Mucosa of descending colon (tissue), 3 donors: Measurements from ENCODE around the gene FILIP1. TPM values are rescaled to one million over a fixed set of nuclear protein-coding genes. Genes with fewer than 3 reads are reported as not detected.

Experiments
- ATAC-seq: fragments of 200-7000 bp; cut with Tn5 transposase; one replicate; pipeline ENCODE4 v1.9.1; 2020; ENCODE audit warnings: mild to moderate bottlenecking, moderate library complexity
- DNase-seq, 3 donors: peaks; one replicate each; pipeline ENCODE4 v3.0.0-alpha.2; 2020
- H3K36me3 ChIP-seq: fragments of 200-600 bp; one replicate; pipeline ENCODE4 v1.8.0; 2021; ENCODE audit warnings: low read depth, mild to moderate bottlenecking
- H3K4me1 ChIP-seq: fragments of 200-600 bp; one replicate; pipeline ENCODE4 v1.8.0; 2021; ENCODE audit warnings: low read depth, mild to moderate bottlenecking
- H3K4me3 ChIP-seq: fragments of 200-600 bp; one replicate; pipeline ENCODE4 v1.8.0; 2021; ENCODE audit warnings: mild to moderate bottlenecking
- H3K9me3 ChIP-seq: fragments of 200-600 bp; one replicate; pipeline ENCODE4 v1.8.0; 2021; ENCODE audit warnings: mild to moderate bottlenecking
- intact Hi-C, 2 donors: fragments of 100-400 bp; cut with DNase I in 1 of 2; cut with micrococcal nuclease in 1 of 2; formaldehyde crosslinking; loops; one replicate each; pipeline versions ENCODE4 v1.11.0 to v1.11.1; 2022; cut with DNase I, micrococcal nuclease
- total RNA-seq, 3 donors: library from RNA; stranded (reverse); fragmentation: NEBNext Ultra II Directional in 2 of 3; extraction: Animal tissue kit (Norgen Biotek cat#: 25700) in 2 of 3; gene quantifications; one replicate each; pipeline versions ENCODE4 v1.2.1 to v1.2.4, GENCODE V29; 2021 to 2023
- TF ChIP-seq, protein P1 (sequence below): fragments of 200-600 bp; IDR thresholded peaks from one replicate; pipeline ENCODE4 v1.8.0; 2022; ENCODE audit warnings: antibody characterized with exemption, mild to moderate bottlenecking
- donor health status: DM: no; HTN: no; CAD: no; lungs with moderate emphysema.
- donor health status: DM: no; HTN: no; CAD: no.
- donor health status: DM: no; HTN: yes; CAD: no.

The FILIP1 gene
- total RNA-seq, 3 donors from 2014 or later, result 1.0 to 49.8 (median 3.6) TPM

DNA sequence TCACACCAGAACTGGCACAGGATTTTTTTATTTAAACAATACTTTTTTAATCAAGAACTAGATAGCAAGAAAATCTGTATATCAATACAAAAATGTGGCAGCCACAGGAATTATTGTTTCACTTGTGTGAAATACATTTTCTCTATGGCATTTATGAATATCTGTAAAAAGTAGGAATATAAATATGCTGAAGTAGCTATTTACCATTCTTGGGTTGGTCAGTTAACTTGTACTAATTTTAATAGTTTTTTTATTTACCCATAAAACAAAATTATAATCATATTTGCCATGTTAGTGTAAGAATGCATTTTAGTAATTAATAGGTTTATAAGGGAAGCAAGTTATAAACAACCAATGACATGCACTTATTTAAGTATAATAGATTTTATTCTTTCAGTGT lies 177.6 kb downstream of the FILIP1 start:
- intact Hi-C loops, result no loop called here
- Histone ChIP-seq H3K4me3 (no peak overlapping the region), H3K36me3 (no peaks in the 10 kb centered on the region), H3K4me1 (no peaks in the 10 kb centered on the region), H3K9me3 (no peaks in the 10 kb centered on the region)
- TF ChIP-seq, protein P1, sequence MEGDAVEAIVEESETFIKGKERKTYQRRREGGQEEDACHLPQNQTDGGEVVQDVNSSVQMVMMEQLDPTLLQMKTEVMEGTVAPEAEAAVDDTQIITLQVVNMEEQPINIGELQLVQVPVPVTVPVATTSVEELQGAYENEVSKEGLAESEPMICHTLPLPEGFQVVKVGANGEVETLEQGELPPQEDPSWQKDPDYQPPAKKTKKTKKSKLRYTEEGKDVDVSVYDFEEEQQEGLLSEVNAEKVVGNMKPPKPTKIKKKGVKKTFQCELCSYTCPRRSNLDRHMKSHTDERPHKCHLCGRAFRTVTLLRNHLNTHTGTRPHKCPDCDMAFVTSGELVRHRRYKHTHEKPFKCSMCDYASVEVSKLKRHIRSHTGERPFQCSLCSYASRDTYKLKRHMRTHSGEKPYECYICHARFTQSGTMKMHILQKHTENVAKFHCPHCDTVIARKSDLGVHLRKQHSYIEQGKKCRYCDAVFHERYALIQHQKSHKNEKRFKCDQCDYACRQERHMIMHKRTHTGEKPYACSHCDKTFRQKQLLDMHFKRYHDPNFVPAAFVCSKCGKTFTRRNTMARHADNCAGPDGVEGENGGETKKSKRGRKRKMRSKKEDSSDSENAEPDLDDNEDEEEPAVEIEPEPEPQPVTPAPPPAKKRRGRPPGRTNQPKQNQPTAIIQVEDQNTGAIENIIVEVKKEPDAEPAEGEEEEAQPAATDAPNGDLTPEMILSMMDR, result no peak
- ATAC-seq, result no peak
- no peak for DNase-seq

DNA sequence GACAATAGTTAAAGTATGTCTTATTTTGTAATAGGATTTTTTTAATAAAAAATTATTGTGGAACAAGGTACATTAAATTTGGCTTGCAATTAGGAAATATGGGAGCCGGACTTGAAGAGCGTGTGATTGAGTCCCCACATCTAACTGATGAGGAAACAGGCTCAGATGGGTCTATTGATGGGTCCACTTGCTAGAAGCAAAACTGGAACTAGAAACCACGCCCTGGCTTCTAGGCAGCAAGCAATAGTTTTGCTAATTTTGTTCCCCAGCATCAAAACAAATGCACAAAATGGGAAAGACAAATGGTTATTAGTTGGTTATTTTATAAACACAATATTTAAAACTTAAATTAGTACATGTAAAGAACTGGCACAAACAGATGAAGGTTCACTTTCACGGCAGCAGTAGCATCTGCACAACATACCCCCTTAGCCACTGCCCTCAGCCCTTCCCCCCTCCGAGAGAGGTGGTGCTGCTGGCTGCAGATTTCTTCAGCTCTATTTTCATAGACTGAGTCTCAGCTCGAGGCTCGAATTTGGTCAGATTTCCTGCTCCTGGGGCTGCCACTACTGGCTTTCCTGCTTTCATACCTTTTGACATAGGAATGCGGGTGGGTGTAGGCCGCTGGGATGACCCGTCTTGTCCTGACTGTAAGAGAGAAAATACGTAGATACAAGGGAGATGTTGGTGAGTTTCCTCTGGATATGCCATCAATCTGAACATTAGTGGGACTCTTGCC lies 185.2 kb downstream of the FILIP1 start:
- TF ChIP-seq, protein P1, result no peak
- no peak for DNase-seq
- no peaks in the 10 kb centered on the region for H3K36me3 ChIP-seq
- H3K4me3 ChIP-seq, result no peak overlapping the region
- intact Hi-C loops, result no loop called here
- no peaks in the 10 kb centered on the region for H3K9me3 ChIP-seq
- no peaks in the 10 kb centered on the region for H3K4me1 ChIP-seq
- ATAC-seq, result no peak

DNA sequence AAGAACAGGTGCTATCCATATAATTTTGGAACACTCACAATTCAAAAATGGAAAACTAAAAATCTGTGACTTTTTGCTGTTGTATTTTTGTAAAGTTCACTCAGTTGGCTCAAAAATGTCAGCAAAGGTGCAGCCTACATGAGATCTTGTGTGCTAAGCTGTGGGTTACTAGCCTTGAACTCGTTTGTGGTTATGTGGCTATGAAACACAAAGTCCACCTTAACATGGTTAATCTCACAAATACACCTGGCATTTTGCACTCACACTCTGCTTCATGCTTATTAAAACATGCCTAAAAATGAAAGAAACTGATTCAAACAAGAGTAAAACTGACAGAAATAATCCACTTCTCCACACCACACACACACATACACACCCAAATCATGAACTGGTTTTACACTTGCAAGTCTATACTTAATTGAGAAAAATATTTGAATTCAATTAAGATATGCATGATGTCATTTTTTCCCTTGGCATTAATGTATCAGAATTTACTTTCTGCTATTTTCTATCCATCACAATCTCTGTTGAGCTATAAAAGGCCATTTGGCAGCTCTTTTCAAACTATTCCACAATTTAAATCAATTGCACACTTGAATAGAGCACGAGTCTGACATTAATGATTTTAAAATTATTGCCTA lies 186.1 kb downstream of the FILIP1 start:
- H3K9me3 ChIP-seq, result no peaks in the 10 kb centered on the region
- intact Hi-C loops, result no loop called here
- TF ChIP-seq, protein P1, result no peak
- DNase-seq (no peak), ATAC-seq (no peak)
- no peak overlapping the region for H3K4me3 ChIP-seq
- no peaks in the 10 kb centered on the region for H3K4me1 ChIP-seq
- H3K36me3 ChIP-seq, result no peaks in the 10 kb centered on the region

DNA sequence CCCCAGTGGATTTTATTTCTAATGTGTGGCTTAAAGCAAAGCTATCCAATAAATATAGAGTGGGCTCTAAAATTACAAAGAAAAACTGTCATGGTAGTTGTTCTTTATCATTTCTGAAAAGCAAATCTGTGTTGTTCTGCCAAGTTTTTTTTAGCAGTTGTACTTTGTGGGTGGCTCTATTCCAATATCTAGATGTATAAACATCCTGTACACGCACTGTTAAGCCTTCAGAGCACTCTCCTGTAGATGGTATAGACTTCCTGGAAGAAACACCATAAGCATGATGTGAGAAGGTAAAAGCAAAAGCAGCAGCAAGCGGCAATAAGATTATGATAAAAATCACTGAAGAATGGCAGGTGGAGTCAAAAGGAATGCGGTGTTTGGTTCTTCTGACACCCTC lies 187.5 kb downstream of the FILIP1 start:
- Histone ChIP-seq H3K4me1 (no peaks in the 10 kb centered on the region), H3K36me3 (no peaks in the 10 kb centered on the region), H3K9me3 (no peaks in the 10 kb centered on the region), H3K4me3 (no peak overlapping the region)
- DNase-seq (no peak), ATAC-seq (peak; percentile 67)
- TF ChIP-seq, protein P1, result no peak
- intact Hi-C loops, result no loop called here

DNA sequence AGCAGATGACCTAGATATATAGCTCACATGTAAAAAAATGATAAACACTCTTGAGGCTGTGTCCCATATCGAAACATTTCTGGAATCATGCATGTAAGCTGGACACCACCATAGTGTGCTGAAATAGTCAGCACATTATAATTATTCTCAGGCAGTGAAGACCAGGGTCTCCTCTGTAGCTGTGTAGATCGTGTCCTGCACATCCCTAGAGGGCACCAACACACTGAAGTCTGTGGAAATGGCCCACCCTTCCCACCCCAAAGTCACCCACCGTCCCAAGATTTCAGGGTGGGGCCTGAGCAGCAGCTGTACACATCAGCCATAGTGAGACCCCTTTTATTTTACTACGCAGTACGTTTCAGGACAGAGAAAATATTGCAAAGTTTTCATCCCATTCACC lies 188.0 kb downstream of the FILIP1 start:
- intact Hi-C loops, result no loop called here
- no peak for DNase-seq
- TF ChIP-seq, protein P1, result no peak
- H3K4me1 ChIP-seq, result no peaks in the 10 kb centered on the region
- no peaks in the 10 kb centered on the region for H3K9me3 ChIP-seq
- no peak for ATAC-seq
- H3K36me3 ChIP-seq, result no peaks in the 10 kb centered on the region
- H3K4me3 ChIP-seq, result no peak overlapping the region
